Upper lobe of left lung (tissue), 6 donors: ENCODE measurements around the gene ARAP1. TPM values are rescaled to one million over a fixed set of nuclear protein-coding genes. Genes with fewer than 3 reads are reported as not detected.

ENCODE experiments used
- ATAC-seq, 2 donors: fragments of 200-7000 bp; cut with Tn5 transposase; one replicate each; pipeline ENCODE4 v1.9.1; 2022; ENCODE audit warnings: mild to moderate bottlenecking in 2 of 2, moderate library complexity in 2 of 2; ENCODE audit not compliant: low FRiP score in 2 of 2
- DNase-seq, 2 donors: peaks; one replicate each; pipeline ENCODE4 v3.0.0-alpha.2; 2019 to 2020
- H3K27ac ChIP-seq, 4 donors: fragments of 200-600 bp; sonication (generic); one replicate each; pipeline ENCODE4 v1.5.1; 2016 to 2019
- H3K27me3 ChIP-seq, 4 donors: fragments of 200-600 bp; sonication (generic); one replicate each; pipeline ENCODE4 v1.5.1; 2017 to 2019
- H3K36me3 ChIP-seq, 4 donors: fragments of 200-600 bp; sonication (generic); one replicate each; pipeline ENCODE4 v1.5.1; 2016 to 2019
- H3K4me1 ChIP-seq, 4 donors: fragments of 200-600 bp; sonication (generic); one replicate each; pipeline ENCODE4 v1.5.1; 2018 to 2019
- H3K4me3 ChIP-seq, 4 donors: fragments of 200-600 bp; sonication (generic); one replicate each; pipeline ENCODE4 v1.5.1; 2017 to 2019; ENCODE audit warnings: mild to moderate bottlenecking in 2 of 4, moderate library complexity in 1 of 4
- H3K9me3 ChIP-seq, 4 donors: fragments of 200-600 bp; sonication (generic); one replicate each; pipeline ENCODE4 v1.5.1; 2018 to 2019
- CTCF ChIP-seq, 6 experiments: fragments of 450-650 bp in 4 of 6; fragments of 200-600 bp in 2 of 6; sonication (generic) in 2 of 6; IDR thresholded peaks; one replicate each; pipeline ENCODE4 v1.5.1; 2016 to 2019; ENCODE audit warnings: antibody characterized with exemption in 6 of 6
- EP300 ChIP-seq, 4 donors: sonication (generic); formaldehyde crosslinking; IDR thresholded peaks; one replicate each; pipeline ENCODE4 v1.5.1; 2017; ENCODE audit warnings: antibody characterized with exemption in 4 of 4, control low read depth in 2 of 4
- POLR2A ChIP-seq, 4 donors: fragments of 450-650 bp; IDR thresholded peaks; one replicate each; pipeline ENCODE4 v1.5.1; 2016 to 2017; ENCODE audit warnings: antibody characterized with exemption in 4 of 4, mild to moderate bottlenecking in 2 of 4
- POLR2AphosphoS5 ChIP-seq, 2 donors: sonication (generic); formaldehyde crosslinking; IDR thresholded peaks; one replicate each; pipeline ENCODE4 v1.5.1; 2017; ENCODE audit warnings: antibody characterized with exemption in 2 of 2
- WGBS, 2 donors: methylation state at CpG; one replicate each; pipeline ENCODE4 v1.1.5; 2017 to 2018; 5-methylcytosine and 5-hydroxymethylcytosine counted together
- total RNA-seq, 6 donors: library from RNA; depleted of rRNA in 4 of 6; stranded (reverse); fragments of >200 nt in 4 of 6; gene quantifications; one replicate each; pipeline versions ENCODE4 v1.1.0 to v1.2.1, GENCODE V29; 2016 to 2021
- donor health status: DM: no; HTN: no; CAD: no; lungs with moderate emphysema.
- donor health status: DM: no; HTN: yes; CAD: no; lungs with severe emphysema.

The ARAP1 gene
- total RNA-seq, 6 donors from 2014 or later, result 217 to 1,154 (median 269) TPM

GRCh38 chr11:72641522-72642042 is 110.6 kb downstream of the ARAP1 start:
- H3K9me3 ChIP-seq, result no peaks in the 10 kb centered on the region
- no peak for DNase-seq
- H3K27ac ChIP-seq, result no peak overlapping the region
- H3K4me1 ChIP-seq, result peaks cover 15 to 27% (median 19%) of the 10 kb centered on the region in 4 donors
- ATAC-seq, result no peak
- peaks cover 0 to 24% (median 11%) of the 10 kb centered on the region in 4 donors for H3K27me3 ChIP-seq
- peak overlapping the region in 3 of 4 donors; percentile 43 to 58 (median 56) for H3K4me3 ChIP-seq
- no peaks in the 10 kb centered on the region for H3K36me3 ChIP-seq
- no peak for TF ChIP-seq CTCF (IDR thresholded peaks at IDR 0.05)
- TF ChIP-seq POLR2AphosphoS5 (IDR thresholded peaks at IDR 0.05), result no peak
- TF ChIP-seq EP300 (IDR thresholded peaks at IDR 0.05), result no peak
- no peak for TF ChIP-seq POLR2A (IDR thresholded peaks at IDR 0.05)
- WGBS, 2 donors, result 50 to 57% methylated on average over 11 to 12 of the region's 12 CpGs

GRCh38 chr11:72639502-72640375 is 112.5 kb downstream of the ARAP1 start:
- no peak overlapping the region for H3K4me3 ChIP-seq
- WGBS, 2 donors, result 76 to 77% methylated on average over 17 to 23 of the region's 23 CpGs
- H3K27me3 ChIP-seq, result peaks cover 0 to 24% (median 11%) of the 10 kb centered on the region in 4 donors
- peaks cover 15 to 31% (median 19%) of the 10 kb centered on the region in 4 donors for H3K4me1 ChIP-seq
- no peaks in the 10 kb centered on the region for H3K36me3 ChIP-seq
- H3K27ac ChIP-seq, result no peak overlapping the region
- DNase-seq (no peak), ATAC-seq (no peak)
- TF ChIP-seq POLR2A (IDR thresholded peaks at IDR 0.05) (no peak), EP300 (IDR thresholded peaks at IDR 0.05) (no peak), POLR2AphosphoS5 (IDR thresholded peaks at IDR 0.05) (no peak), CTCF (IDR thresholded peaks at IDR 0.05) (no peak)
- H3K9me3 ChIP-seq, result no peaks in the 10 kb centered on the region

- ATAC-seq (no peak), DNase-seq (no peak)
- TF ChIP-seq CTCF (IDR thresholded peaks at IDR 0.05), result no peak
- TF ChIP-seq POLR2A (IDR thresholded peaks at IDR 0.05), result no peak
- no peak for TF ChIP-seq EP300 (IDR thresholded peaks at IDR 0.05)
- no peak for TF ChIP-seq POLR2AphosphoS5 (IDR thresholded peaks at IDR 0.05)
- H3K36me3 ChIP-seq, result no peaks in the 10 kb centered on the region
- 53 to 65% methylated on average over 3 to 8 of the region's 8 CpGs for WGBS, 2 donors
- H3K4me3 ChIP-seq, result no peak overlapping the region
- H3K4me1 ChIP-seq, result peaks cover 12 to 29% (median 15%) of the 10 kb centered on the region in 4 donors
- peaks cover 0 to 24% (median 11%) of the 10 kb centered on the region in 4 donors for H3K27me3 ChIP-seq
- H3K9me3 ChIP-seq, result no peaks in the 10 kb centered on the region
- no peak overlapping the region for H3K27ac ChIP-seq
Observed at GRCh38 chr11:72637926-72638325, 114.3 kb downstream of the ARAP1 start.

- DNase-seq (no peak), ATAC-seq (no peak)
- Histone ChIP-seq H3K4me3 (no peak overlapping the region), H3K9me3 (no peaks in the 10 kb centered on the region), H3K27me3 (peaks cover 0 to 24% (median 11%) of the 10 kb centered on the region in 4 donors), H3K36me3 (no peaks in the 10 kb centered on the region), H3K27ac (no peak overlapping the region), H3K4me1 (peaks cover 7 to 21% (median 11%) of the 10 kb centered on the region in 4 donors)
- no peak for TF ChIP-seq POLR2AphosphoS5 (IDR thresholded peaks at IDR 0.05)
- 82 to 89% methylated on average over 2 of the region's 2 CpGs for WGBS, 2 donors
Observed at GRCh38 chr11:72637198-72637597, 115.0 kb downstream of the ARAP1 start.

GRCh38 chr11:72636376-72636775 is 115.8 kb downstream of the ARAP1 start:
- Histone ChIP-seq H3K27me3 (peaks cover 0 to 16% (median 7%) of the 10 kb centered on the region in 4 donors), H3K9me3 (no peaks in the 10 kb centered on the region), H3K36me3 (no peaks in the 10 kb centered on the region), H3K4me1 (peaks cover 0 to 14% (median 3%) of the 10 kb centered on the region in 4 donors), H3K27ac (no peak overlapping the region), H3K4me3 (no peak overlapping the region)
- ATAC-seq, result no peak
- no peak for DNase-seq
- TF ChIP-seq POLR2AphosphoS5 (IDR thresholded peaks at IDR 0.05) (no peak), POLR2A (IDR thresholded peaks at IDR 0.05) (no peak), EP300 (IDR thresholded peaks at IDR 0.05) (no peak), CTCF (IDR thresholded peaks at IDR 0.05) (no peak)
- WGBS, 2 donors, result 84 to 86% methylated on average over 3 of the region's 3 CpGs
